D721Med (cell line): ENCODE measurements around the gene MFN2.

Experiments
- DNase-seq: peaks from one replicate; pipeline ENCODE4 v3.0.0; 2011; ENCODE audit warnings: low spot score; ENCODE audit not compliant: insufficient read length
- FAIRE-seq: peaks from 2 replicates; lab custom pipeline; 2011; peaks lifted over from hg19 to GRCh38; lab: Jason Lieb, UNC
- TF ChIP-seq, protein P1 (sequence below): IDR thresholded peaks from 2 replicates; pipeline ENCODE4 v1.5.1; 2012; ENCODE audit warnings: mild to moderate bottlenecking, control low read depth; ENCODE audit not compliant: insufficient read depth; ENCODE audit errors: missing control alignments

MFN2 gene

DNA sequence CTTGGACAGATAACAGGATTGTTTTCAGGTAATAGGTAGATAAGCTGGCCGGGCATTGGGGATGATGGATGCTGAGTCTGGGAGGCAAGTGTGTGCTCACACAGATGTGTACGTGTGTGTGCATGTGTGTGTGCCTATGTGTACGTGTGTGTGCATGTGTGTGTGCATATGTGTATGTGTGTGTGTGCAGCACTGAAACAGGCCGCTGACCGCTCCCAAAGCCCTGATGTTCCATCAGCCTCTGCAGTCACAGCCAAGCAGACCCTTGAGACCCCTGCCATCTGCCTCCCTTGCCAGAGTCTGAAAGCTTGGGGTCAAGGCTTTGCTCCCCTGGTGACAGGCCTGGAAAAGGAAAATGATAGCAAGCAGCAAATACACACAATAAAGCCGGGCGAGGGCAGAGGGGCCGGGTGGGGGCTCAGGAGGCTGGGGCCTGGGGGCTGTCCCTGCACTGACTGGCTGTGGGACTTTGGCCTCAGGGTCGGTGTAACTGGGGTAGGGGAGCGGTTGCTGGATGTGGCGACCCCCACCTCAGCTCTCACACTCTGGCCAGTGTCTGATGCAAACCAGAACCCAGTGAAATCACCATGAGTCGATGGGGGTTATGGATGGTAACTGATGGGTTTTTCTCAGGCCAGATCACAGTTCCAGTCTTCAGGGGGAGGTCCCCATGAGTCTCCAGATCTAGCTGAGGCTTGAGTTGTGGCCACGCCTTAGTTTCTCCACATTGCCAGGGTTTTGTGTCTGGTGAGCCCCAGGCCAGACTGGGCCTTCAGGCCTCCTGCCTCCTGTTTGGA, 73.7 kb downstream of the MFN2 start:
- FAIRE-seq (no peak), DNase-seq (no peak)
- TF ChIP-seq, protein P1, sequence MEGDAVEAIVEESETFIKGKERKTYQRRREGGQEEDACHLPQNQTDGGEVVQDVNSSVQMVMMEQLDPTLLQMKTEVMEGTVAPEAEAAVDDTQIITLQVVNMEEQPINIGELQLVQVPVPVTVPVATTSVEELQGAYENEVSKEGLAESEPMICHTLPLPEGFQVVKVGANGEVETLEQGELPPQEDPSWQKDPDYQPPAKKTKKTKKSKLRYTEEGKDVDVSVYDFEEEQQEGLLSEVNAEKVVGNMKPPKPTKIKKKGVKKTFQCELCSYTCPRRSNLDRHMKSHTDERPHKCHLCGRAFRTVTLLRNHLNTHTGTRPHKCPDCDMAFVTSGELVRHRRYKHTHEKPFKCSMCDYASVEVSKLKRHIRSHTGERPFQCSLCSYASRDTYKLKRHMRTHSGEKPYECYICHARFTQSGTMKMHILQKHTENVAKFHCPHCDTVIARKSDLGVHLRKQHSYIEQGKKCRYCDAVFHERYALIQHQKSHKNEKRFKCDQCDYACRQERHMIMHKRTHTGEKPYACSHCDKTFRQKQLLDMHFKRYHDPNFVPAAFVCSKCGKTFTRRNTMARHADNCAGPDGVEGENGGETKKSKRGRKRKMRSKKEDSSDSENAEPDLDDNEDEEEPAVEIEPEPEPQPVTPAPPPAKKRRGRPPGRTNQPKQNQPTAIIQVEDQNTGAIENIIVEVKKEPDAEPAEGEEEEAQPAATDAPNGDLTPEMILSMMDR, result no peak

DNA sequence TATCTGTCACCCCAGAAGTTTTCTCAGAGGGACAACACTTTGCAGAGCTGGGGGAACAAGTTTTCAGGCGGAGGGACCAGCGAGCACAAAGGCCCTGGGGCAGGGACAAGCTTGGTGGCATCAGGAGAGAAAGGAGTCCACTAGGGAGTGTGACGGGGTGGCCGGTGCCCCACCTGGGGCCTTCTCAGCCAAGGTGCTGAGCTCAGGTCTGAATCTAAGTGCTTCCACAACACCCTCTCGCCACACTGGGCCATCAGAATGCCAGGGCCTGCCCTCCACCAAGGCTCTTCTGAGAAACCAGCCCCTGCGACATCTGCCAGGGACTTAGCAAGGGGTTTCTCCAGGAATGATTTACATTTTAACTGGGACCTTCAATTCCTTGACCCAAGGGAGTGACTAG, 75.0 kb downstream of the MFN2 start:
- FAIRE-seq (no peak), DNase-seq (no peak)
- TF ChIP-seq, protein P1, result no peak

DNA sequence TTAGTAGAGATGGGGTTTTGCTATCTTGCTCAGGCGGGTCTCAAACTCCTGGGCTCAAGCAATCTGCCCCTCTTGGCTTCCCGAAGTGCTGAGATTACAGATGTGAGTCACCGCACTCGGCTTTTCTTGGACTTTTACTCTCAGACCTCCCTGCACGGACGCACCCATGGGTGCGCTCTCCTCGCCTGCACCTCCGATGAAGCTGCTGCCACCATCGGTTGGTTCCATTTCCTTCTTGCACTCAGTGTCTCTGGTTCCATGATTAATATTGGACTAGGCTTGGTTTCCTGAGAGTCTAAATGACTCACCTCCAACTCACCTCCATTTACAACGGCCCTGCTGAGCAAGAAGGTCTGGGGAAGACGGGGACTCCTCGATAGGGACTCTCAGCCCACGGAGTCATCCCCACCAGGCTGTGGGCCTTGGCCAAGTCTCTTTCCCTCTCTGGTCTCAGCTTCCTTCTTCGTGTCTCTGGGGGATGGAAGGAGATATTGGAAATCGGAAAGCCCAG, 76.1 kb downstream of the MFN2 start:
- TF ChIP-seq, protein P1, result no peak
- DNase-seq (no peak), FAIRE-seq (no peak)

DNA sequence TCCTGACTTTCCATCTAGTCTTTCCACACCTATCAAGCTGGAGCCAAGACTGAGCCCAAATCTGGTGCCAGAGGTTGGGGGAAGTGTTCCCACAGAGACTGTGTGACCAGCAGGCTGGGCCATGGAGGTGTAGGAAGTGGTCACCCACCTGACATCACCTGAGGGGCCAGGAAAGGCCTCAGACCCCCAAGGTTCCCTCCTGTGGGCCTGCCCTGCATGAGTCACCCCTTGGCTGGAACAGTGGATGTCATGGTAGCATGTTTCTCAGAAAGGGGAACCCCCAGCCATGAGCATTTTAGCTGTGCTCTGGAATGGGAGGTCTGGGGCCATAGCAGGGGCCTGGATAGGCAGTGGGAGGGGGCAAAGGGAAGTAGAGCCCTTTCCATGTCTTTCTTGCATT, 77.1 kb downstream of the MFN2 start:
- no peak for DNase-seq

DNA sequence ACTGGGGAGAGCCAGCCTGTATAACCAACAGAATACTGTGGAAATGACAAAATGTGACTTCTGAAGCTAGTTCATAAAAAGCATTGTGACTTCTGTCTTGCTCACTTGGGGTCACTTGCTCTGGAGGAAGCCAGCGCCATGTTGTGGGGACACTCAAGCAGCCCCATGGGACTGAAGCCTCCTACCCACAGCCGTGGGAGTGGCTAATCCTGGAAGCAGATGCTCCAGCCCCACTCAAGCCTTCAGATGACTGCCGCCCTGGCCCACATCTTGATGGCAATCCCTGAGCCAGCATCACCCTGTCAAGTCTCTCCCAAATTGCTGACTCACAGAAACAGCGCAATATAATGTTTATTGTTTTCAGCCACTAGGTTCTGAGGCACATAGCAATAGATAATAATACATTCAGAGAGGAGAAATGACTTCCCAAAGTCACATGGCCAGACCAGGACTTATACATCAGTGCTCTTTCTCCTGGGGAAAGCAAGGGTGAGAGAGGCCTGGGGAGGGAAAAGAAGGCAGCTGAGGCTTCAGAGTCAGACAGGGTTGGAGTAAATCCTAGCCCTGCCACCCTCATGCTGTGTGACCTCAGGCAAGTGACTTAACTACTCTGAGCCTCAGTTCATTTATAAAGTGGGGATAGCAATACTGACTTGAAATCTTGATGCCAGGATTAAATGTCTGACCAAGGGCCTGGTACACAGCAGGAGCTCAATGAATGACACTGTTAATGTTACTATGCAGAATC, 77.9 kb downstream of the MFN2 start:
- FAIRE-seq (no peak), DNase-seq (no peak)
- TF ChIP-seq, protein P1, result no peak

More for the DNA sequence above, 77.1 kb downstream of the MFN2 start:
- FAIRE-seq, result no peak
- TF ChIP-seq, protein P1, result no peak

DNA sequence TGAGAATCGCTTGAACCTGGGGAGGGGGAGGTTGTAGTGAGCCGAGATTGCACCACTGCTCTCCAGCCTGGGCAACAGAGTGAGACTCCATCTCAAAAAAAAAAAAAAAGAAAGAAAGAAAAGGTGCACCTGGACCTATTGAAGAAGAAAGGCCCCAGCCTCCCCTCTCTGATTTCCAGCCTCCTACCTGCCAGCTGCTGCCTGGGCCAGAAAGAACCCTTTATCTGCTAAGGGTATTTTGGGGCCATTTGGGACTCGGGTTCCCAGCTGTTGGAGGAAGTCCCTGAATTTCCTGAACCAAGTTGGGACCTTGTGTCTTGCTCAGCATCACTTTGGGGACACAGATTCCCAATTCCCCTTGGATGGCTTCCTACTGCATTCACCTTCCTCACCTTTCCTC, 79.0 kb downstream of the MFN2 start:
- TF ChIP-seq, protein P1, result no peak
- no peak for DNase-seq
- FAIRE-seq, result no peak
